ENCODE measurements around the gene FBXO34.

The FBXO34 gene

GRCh38 chr14:55389330-55389729, 118.1 kb downstream of the FBXO34 start:
- no peak for TF ChIP-seq CTCF (IDR thresholded peaks at IDR 0.05)

- no peak for TF ChIP-seq CTCF (IDR thresholded peaks at IDR 0.05)
Observed at GRCh38 chr14:55398679-55399078, 127.5 kb downstream of the FBXO34 start.

GRCh38 chr14:55399183-55399582, 128.0 kb downstream of the FBXO34 start:
- no peak for TF ChIP-seq CTCF (IDR thresholded peaks at IDR 0.05)

GRCh38 chr14:55399852-55400251, 128.6 kb downstream of the FBXO34 start:
- TF ChIP-seq CTCF (IDR thresholded peaks at IDR 0.05) = no peak

GRCh38 chr14:55401751-55402150, 130.5 kb downstream of the FBXO34 start:
- no peak for TF ChIP-seq CTCF (IDR thresholded peaks at IDR 0.05)

Measured in LNCAP (cell line).